C4-2B (cell line): Measurements from ENCODE around the gene DLGAP1.

ENCODE experiments used
- ZFX ChIP-seq: fragments of 450-650 bp; IDR thresholded peaks from 2 replicates; pipeline ENCODE4 v1.6.1; 2017
- TF ChIP-seq, protein P1 (sequence below): fragments of 450-650 bp; conservative IDR thresholded peaks from 2 replicates; pipeline ENCODE4 v1.5.1; 2017; ENCODE audit warnings: mild to moderate bottlenecking

DNA sequence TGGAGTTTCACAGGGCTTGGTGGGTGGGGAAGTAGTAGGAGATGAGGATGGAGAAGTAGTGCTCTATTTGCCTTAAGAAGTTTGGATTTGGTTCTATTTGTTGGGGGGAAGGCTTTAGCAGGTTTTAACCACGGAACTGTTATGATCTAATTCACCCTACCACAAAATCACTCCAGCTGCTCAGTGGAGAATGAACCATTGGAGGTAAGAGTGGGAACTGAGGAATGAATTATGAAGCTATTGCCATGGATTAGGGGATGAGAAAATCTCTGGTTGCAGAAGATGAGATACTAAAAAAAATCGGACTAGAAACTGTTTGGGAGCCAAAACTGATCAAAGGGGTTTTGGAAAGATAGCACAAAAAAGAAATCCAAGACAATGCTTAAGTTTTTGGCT, 488.9 kb downstream of the DLGAP1 start:
- TF ChIP-seq, protein P1, sequence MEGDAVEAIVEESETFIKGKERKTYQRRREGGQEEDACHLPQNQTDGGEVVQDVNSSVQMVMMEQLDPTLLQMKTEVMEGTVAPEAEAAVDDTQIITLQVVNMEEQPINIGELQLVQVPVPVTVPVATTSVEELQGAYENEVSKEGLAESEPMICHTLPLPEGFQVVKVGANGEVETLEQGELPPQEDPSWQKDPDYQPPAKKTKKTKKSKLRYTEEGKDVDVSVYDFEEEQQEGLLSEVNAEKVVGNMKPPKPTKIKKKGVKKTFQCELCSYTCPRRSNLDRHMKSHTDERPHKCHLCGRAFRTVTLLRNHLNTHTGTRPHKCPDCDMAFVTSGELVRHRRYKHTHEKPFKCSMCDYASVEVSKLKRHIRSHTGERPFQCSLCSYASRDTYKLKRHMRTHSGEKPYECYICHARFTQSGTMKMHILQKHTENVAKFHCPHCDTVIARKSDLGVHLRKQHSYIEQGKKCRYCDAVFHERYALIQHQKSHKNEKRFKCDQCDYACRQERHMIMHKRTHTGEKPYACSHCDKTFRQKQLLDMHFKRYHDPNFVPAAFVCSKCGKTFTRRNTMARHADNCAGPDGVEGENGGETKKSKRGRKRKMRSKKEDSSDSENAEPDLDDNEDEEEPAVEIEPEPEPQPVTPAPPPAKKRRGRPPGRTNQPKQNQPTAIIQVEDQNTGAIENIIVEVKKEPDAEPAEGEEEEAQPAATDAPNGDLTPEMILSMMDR = no peak
- TF ChIP-seq ZFX = no peak
